ENCODE data around the gene B4GALT5.
"Not testable (repeated sequence)": the region's sequence is repeated elsewhere in the genome, so short reads cannot be mapped to it uniquely, and the experiment has no call there.

Gene B4GALT5

GRCh38 chr20:49706630-49707091 lies 7.0 kb downstream of the B4GALT5 start:
- peak overlapping the region; percentile 35 for H3K4me2 ChIP-seq (ENCODE audit: low read depth, low read length, poor library complexity, severe bottlenecking)
- no peaks in the 10 kb centered on the region; the same call in 1 of the 2 replicates for H3F3A ChIP-seq (ENCODE audit: low read depth)
- no peak overlapping the region for H3K9ac ChIP-seq (ENCODE audit: low read depth, low read length, poor library complexity, severe bottlenecking)
- no peaks in the 10 kb centered on the region for H3K9me2 ChIP-seq (replicated peaks; ENCODE audit: low read depth, low read length)
- H3K4me1 ChIP-seq (ENCODE audit: insufficient read depth, low read length, poor library complexity, severe bottlenecking) = peaks cover 42% of the 10 kb centered on the region
- no peaks in the 10 kb centered on the region for H3K9me3 ChIP-seq (ENCODE audit: insufficient read depth, low read depth, low read length)
- no peak overlapping the region for H3K4me3 ChIP-seq (ENCODE audit: low read length, poor library complexity, severe bottlenecking)
- peaks cover 57% of the 10 kb centered on the region for H4K20me1 ChIP-seq (ENCODE audit: insufficient read depth, low read length, poor library complexity, severe bottlenecking)
- no peaks in the 10 kb centered on the region for H3K36me3 ChIP-seq (ENCODE audit: insufficient read depth, low read length)
- no peaks in the 10 kb centered on the region for H3K27me3 ChIP-seq (ENCODE audit: insufficient read depth, low read length, poor library complexity, severe bottlenecking)
- H2AFZ ChIP-seq (ENCODE audit: low read length) = no peak overlapping the region
- no peak for TF ChIP-seq CTCF (conservative IDR thresholded peaks at IDR 0.05; ENCODE audit: low read length)
- TF ChIP-seq EZH2phosphoT487 (IDR thresholded peaks at IDR 0.05; ENCODE audit: borderline replicate concordance) = no peak
- peaks cover 92% of the 10 kb centered on the region for H3K79me2 ChIP-seq (ENCODE audit: insufficient read depth, low read length)

- Histone ChIP-seq H3K79me2 (ENCODE audit: insufficient read depth, low read length) (peaks cover 92% of the 10 kb centered on the region), H4K20me1 (ENCODE audit: insufficient read depth, low read length, poor library complexity, severe bottlenecking) (peaks cover 56% of the 10 kb centered on the region), H3K4me1 (ENCODE audit: insufficient read depth, low read length, poor library complexity, severe bottlenecking) (peaks cover 34% of the 10 kb centered on the region), H3K4me2 (ENCODE audit: low read depth, low read length, poor library complexity, severe bottlenecking) (peak overlapping the region; percentile 35)
- not testable (repeated sequence) for H3K4me3 ChIP-seq (ENCODE audit: low read length, poor library complexity, severe bottlenecking); H3F3A ChIP-seq (ENCODE audit: low read depth); H2AFZ ChIP-seq (ENCODE audit: low read length); H3K9ac ChIP-seq (ENCODE audit: low read depth, low read length, poor library complexity, severe bottlenecking); H3K36me3 ChIP-seq (ENCODE audit: insufficient read depth, low read length); H3K9me2 ChIP-seq (replicated peaks; ENCODE audit: low read depth, low read length); H3K9me3 ChIP-seq (ENCODE audit: insufficient read depth, low read depth, low read length); H3K27me3 ChIP-seq (ENCODE audit: insufficient read depth, low read length, poor library complexity, severe bottlenecking)
Measured at GRCh38 chr20:49705893-49706292, 7.8 kb downstream of the B4GALT5 start.

- peaks cover 31% of the 10 kb centered on the region for H3K4me1 ChIP-seq (ENCODE audit: insufficient read depth, low read length, poor library complexity, severe bottlenecking)
- H4K20me1 ChIP-seq (ENCODE audit: insufficient read depth, low read length, poor library complexity, severe bottlenecking) = peaks cover 55% of the 10 kb centered on the region
- H3K4me2 ChIP-seq (ENCODE audit: low read depth, low read length, poor library complexity, severe bottlenecking) = no peak overlapping the region
- H3K27me3 ChIP-seq (ENCODE audit: insufficient read depth, low read length, poor library complexity, severe bottlenecking) = no peaks in the 10 kb centered on the region
- no peaks in the 10 kb centered on the region for H3K9me3 ChIP-seq (ENCODE audit: insufficient read depth, low read depth, low read length)
- H3K4me3 ChIP-seq (ENCODE audit: low read length, poor library complexity, severe bottlenecking) = no peak overlapping the region
- H2AFZ ChIP-seq (ENCODE audit: low read length) = no peak overlapping the region
- H3K9me2 ChIP-seq (replicated peaks; ENCODE audit: low read depth, low read length) = no peaks in the 10 kb centered on the region
- TF ChIP-seq CTCF (conservative IDR thresholded peaks at IDR 0.05; ENCODE audit: low read length) (no peak), EZH2phosphoT487 (IDR thresholded peaks at IDR 0.05; ENCODE audit: borderline replicate concordance) (no peak)
- H3K79me2 ChIP-seq (ENCODE audit: insufficient read depth, low read length) = peaks cover 92% of the 10 kb centered on the region
- H3F3A ChIP-seq (ENCODE audit: low read depth) = no peaks in the 10 kb centered on the region; the same call in 1 of the 2 replicates
- H3K36me3 ChIP-seq (ENCODE audit: insufficient read depth, low read length) = no peaks in the 10 kb centered on the region
- H3K9ac ChIP-seq (ENCODE audit: low read depth, low read length, poor library complexity, severe bottlenecking) = no peak overlapping the region
Measured at GRCh38 chr20:49705358-49705757, 8.3 kb downstream of the B4GALT5 start.

GRCh38 chr20:49704932-49705336 lies 8.7 kb downstream of the B4GALT5 start:
- no peaks in the 10 kb centered on the region for H3K36me3 ChIP-seq (ENCODE audit: insufficient read depth, low read length)
- no peaks in the 10 kb centered on the region; the same call in 1 of the 2 replicates for H3F3A ChIP-seq (ENCODE audit: low read depth)
- H3K9ac ChIP-seq (ENCODE audit: low read depth, low read length, poor library complexity, severe bottlenecking) = no peak overlapping the region
- H3K4me3 ChIP-seq (ENCODE audit: low read length, poor library complexity, severe bottlenecking) = no peak overlapping the region
- peaks cover 54% of the 10 kb centered on the region for H4K20me1 ChIP-seq (ENCODE audit: insufficient read depth, low read length, poor library complexity, severe bottlenecking)
- H2AFZ ChIP-seq (ENCODE audit: low read length) = no peak overlapping the region
- no peak overlapping the region for H3K4me2 ChIP-seq (ENCODE audit: low read depth, low read length, poor library complexity, severe bottlenecking)
- no peaks in the 10 kb centered on the region for H3K9me3 ChIP-seq (ENCODE audit: insufficient read depth, low read depth, low read length)
- H3K4me1 ChIP-seq (ENCODE audit: insufficient read depth, low read length, poor library complexity, severe bottlenecking) = peaks cover 28% of the 10 kb centered on the region
- TF ChIP-seq EZH2phosphoT487 (IDR thresholded peaks at IDR 0.05; ENCODE audit: borderline replicate concordance) (no peak), CTCF (conservative IDR thresholded peaks at IDR 0.05; ENCODE audit: low read length) (no peak)
- peaks cover 93% of the 10 kb centered on the region for H3K79me2 ChIP-seq (ENCODE audit: insufficient read depth, low read length)
- no peaks in the 10 kb centered on the region for H3K27me3 ChIP-seq (ENCODE audit: insufficient read depth, low read length, poor library complexity, severe bottlenecking)
- H3K9me2 ChIP-seq (replicated peaks; ENCODE audit: low read depth, low read length) = no peaks in the 10 kb centered on the region

All from Loucy (cell line).